Measurements from ENCODE around the gene ASB8.

ASB8 gene, protein sequence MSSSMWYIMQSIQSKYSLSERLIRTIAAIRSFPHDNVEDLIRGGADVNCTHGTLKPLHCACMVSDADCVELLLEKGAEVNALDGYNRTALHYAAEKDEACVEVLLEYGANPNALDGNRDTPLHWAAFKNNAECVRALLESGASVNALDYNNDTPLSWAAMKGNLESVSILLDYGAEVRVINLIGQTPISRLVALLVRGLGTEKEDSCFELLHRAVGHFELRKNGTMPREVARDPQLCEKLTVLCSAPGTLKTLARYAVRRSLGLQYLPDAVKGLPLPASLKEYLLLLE

DNA sequence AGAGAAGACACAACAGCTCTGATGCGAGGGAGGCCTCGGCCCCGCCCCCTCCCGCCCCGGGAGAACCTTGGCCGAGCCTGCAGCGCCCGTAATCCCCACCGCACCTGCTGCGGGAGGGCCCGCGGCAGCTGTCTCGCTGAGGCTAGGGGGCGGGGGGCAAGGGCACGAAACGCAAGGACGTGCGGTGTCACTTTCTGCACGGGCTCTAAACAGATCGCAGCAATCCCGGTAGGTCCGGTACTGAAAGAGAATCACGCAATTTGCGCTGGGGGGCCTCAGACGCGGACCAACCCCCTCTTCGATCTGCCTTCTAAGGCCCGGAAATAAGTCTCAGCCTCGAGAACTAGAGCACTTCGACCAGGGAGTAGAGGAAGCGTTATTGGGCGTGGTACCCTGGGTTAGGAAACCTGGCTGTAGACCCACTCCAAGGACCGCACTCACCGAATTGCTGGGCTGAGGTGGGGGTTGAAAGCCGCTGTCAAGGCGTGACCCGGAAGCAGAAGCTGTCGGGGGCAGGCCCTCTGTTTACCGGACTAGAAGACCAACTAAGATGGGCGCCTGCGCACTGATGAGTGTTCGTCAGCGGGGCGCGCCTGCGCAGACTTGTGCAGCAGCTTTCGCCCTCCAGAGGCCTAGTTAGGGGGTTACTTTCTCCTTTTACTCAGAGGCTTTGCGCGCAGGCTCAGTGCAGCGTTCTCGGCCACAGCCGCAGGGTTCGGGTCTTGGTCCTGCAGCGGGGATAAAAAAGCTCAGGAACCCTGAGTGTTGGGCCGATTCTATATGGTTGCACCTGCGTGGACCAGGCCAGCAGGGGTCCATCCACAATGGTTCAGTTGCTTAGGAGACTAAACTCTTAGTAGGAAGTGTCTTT lies at the start of gene ASB8:
Gene ASB8 (minus strand): TSS at position 498 of the 871 bp plus-strand sequence. CDS start 4,019 bp downstream, outside the sequence.
- peak; percentile 99 for DNase-seq

DNA sequence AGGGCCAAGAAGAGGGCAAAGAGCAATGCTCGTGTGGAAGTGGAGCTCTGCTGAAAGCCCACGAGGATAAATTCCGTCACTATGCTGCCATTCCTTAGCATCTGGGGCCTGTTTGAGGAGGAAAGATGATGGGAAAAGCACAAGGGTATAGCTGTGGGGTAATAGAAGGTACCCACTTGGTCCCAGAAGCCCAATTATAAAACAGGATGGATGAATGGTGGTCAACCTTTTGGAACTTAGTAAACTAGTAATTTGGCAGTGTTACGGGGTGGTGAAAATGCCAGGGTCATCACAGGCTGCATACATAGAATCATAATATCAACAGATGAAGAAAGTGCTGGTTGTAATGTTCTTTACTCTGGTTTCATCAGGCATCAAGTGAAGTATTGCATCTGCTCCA lies 45.9 kb upstream of the ASB8 start, which contains the start of gene OR10AD1:
Gene OR10AD1 (minus strand): TSS at position 101 of the 400 bp plus-strand sequence. CDS start 0 bp downstream, at position 101.
- no peak for DNase-seq

DNA sequence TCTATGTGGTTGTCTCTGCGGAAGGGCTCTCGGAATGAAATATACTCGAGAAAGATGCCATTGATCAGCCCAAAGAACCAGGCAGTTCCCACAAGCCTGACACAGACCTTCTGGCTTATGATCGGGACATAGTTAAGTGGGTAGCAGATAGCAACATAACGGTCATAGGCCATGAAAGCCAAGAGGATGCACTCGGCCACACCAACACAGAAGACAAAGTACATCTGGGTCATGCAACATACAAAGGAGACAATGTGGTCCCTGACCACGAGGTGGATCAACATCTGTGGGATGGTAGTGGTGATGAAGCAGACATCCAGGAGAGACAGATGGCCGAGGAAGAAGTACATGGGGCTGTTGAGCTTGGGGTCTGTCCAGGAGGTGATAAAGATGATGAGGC lies 45.5 kb upstream of the ASB8 start:
- DNase-seq: no peak

DNA sequence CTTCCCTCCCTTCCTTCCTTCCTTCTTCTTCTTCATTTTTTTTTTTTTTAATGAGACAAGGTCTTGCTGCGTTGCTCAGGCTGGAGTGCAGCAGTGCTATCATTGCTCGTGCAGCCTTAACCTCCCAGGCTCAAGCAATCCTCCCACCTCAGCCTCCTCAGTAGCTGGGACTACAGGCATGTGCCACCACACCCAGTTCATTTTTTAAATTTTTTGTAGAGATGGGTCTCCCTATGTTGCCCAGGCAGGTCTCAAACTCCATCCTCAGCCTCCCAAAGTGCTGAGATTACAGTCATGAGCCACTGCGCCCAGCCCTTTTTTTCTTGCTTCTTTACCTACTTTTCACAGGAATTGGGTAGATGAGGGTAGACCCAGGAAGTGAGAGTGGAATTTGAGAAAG lies 44.2 kb upstream of the ASB8 start:
- no peak for DNase-seq

DNA sequence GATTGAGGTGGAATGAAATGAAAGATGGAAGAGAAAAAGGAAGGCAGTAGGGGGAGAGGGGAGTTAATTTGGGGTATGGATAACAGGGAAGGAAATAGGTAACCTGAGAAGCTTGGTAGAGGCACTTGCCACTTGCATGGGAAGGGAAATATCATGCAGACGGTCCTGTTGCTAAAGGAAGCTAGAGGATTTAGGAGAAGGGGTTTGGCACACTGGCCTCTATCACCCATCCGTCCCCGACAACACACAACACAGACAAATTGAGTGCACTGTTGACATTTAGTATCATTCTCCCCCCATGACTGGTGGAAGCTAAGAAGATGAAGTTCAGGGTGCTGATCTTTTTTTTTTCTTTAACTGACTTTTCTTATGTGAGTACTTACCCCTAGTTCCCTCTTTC lies 43.8 kb upstream of the ASB8 start:
- no peak for DNase-seq

DNA sequence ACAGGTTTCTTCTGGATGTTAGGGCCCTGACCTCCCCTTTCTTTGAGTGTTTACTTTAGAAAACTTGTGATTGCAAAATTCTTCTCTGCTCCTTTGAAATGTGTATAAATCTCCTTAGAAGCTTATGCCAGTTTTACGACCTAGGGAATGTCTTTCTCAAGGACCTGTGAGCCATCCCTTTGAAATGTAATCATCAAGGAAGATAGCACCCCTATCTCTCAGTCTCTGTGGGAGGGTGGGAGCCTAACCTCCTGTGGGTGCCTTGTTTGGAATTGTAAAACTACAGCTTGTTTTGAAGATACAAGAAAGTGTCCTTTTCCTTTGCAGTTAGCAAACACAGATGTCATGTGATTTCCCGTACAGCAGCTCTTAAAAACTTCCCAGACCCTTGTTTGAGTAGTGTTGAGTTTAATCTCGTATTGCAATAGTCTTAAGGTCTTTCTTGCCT lies 42.5 kb upstream of the ASB8 start:
- no peak for DNase-seq

DNA sequence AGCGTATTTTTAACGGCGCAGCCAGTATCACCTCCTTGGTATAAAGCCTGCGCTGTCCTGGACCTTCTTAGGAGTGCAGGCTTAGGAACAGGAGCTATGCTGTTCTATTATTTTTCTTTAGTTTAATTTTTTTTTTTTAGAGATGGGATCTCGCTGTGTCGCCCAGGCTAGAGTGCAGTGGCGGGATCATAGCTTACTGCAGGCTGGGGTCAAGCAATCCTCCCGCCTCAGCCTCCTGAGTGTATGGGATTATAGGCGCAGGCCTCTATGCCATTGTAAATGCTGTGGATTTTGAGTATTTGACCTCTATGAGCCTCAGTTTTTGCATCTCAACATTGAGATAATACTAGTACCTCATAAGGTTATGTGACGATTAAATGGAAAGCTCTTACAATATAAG lies 41.7 kb upstream of the ASB8 start:
- no peak for DNase-seq

DNA sequence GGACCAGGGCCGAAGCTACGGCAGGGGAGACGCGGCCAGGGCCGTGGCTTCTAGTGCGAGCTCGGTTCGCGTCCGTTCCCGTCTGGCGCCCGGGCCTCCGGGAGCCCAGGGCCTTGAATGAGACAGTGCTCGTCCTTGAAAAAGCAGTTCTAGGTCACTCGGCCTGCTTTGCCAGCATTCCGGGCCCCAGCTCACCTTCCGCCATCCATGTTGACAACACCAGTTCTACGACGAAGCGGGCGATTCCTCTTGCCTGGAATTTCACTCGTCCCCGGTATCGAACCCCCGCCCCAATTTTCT lies 41.3 kb upstream of the ASB8 start:
- DNase-seq: peak; percentile 58

DNA sequence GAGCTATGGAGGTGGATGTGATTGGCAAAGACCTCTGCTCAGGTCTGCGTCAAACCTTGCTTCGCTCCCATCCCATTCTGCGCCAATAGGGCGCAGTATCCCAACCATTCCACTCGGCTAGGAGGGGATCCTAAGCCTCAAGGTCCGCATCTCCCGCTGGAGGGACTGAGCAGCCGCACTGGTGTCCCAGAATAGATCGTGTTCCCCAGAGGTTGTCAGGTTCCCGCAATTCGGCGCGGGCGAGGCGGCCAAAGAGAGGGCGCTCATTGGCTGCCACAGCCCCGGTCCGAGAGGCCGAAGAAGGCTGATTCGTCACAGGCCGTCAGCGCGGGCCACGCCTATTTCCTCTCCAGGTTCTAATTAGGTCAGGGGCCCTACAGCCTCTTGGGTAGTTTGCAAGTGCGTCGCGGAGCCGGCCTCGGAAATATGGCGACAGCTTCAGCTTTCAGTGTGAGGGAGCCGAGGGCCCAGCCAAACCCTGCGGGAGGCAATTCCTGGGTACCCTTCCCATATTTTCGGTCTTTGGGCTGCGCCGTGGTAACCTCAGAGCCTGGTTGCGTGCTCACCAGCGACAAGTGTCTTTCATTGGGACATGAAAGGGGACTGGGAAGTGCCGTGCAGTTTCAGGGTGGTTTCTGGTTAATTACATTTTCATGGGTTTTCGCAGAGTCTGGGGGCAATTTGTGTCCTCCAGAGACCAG lies 40.8 kb upstream of the ASB8 start:
- peak; percentile 97 for DNase-seq

DNA sequence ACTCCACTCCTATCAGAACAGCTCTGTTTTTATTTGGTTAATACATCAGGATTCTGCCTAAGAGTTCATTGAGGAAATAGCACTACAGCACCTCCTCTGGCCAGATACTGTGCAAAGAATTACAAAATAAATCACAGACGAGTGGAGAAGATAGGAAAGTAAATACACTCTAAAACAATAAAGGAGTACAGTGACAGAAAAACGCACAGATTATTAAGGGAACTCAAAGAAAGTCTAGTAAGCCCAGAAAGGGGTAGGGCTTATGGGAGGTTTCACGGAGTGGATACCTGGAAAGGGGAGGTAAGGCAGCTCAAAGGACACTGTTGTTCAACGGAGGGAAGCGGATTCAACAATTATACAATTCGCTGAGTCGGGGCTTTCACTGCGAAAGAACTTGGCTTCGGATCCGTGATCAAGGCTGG lies 40.2 kb upstream of the ASB8 start:
- DNase-seq: no peak

DNA sequence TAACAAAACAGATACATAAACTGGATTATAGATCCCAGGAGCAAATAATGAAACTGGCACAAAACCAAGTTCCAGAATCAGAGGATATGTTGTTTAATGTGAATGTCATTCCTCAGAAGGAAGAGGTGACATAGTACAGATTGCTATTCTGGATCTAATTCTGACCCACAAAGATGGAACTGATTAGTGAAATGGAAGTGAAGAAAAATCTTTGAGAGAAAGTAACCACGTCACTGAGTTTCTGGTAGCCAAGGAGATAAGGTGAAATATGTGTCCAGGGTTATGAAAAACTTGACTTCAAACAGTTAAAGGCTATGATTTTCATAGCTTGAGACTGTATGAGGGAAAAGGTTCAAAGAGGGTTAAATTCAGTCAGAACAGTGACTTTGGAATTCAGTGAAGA lies 37.5 kb upstream of the ASB8 start:
- no peak for DNase-seq

DNA sequence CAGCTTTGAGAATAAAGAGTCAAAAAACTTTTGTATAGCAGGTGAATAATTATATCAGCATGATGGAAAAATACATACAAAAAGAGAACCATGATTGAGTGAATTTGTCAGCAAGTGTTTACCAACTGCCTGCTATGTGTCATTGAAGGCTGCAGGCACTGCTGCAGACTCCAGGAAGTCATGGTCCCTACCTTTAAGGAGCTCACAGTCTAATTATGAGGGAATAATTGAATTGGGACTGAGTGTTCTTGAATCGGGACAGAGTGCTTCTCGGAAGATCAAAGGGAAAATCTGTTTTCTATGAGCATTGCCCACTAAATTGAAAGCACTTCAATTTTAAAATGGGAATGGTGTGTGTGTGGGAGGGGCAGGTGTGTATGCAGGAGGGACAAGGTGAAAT lies 36.3 kb upstream of the ASB8 start:
- DNase-seq: no peak

DNA sequence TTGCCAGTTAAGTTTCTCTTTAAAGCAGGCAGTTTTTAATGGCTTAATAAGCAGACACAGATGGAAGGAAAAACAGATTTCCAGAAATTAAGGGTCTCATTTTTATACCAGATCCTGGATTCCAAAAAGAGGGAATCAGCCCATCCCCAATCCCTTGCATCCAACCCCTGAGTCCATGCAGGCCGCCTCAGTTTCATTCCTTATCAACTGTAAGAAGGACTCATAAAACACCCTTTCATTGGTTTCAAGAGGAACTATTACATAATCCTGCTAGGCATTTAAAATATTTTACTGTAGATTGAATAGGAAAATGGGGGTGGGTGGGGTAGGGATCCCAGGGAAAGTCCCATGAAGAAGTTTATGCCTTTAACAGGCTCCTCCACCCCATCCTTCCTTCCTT lies 35.5 kb upstream of the ASB8 start:
- no peak for DNase-seq

DNA sequence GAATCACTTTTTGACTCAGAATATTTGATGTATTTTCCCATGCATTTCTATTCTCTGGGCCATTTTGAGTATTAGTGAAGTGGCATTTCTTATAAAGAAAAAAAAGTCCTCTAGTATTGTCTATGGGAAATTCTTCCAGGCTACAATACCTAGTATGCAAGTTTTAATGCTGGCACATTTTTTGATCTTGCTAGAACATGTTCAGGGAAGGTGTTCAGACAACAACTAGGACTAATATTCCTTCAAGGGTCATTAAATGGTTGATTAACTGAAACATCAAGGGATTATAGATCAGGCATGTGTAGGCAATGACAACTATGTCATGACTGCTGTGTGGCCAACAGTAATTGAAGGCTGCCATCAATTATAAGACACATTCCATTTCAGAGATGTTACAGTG lies 33.8 kb upstream of the ASB8 start:
- no peak for DNase-seq

DNA sequence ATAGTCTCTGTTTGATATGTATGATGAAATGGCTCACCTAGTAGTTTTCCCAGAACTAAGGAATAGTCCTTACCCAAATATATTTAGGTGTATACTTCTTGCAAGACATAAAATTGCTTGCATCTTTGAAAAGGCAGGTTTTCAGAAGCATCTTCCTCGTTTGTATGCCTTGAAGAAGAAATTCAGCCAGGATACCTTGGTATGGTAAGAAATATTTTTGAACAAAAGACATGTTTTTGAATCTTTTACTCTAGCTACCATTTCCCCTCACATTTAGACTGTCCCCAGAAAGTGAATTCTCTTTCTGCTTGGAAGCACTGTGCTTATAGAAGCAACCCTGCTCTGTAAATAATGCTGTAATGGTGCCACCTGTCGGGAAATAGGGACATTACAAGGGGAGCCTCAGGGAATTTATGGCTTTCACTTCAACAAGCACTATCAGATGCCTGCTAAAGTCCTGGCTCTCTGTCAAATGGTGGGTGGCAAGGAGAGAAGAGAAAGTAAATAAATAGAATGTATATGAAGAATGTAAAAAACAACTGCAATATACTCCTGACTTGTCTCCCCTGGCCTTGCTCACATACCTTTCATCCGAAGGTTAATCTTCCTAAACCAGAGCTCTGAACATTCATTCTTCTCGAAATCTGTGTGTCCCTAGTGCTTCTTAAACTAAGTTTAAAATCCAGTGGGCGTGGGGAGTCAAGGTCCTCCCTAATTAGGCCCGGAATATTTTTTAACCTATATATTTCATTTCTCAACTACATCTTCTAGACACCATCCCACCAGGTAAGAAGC lies 32.2 kb upstream of the ASB8 start:
- DNase-seq: peak; percentile 77

DNA sequence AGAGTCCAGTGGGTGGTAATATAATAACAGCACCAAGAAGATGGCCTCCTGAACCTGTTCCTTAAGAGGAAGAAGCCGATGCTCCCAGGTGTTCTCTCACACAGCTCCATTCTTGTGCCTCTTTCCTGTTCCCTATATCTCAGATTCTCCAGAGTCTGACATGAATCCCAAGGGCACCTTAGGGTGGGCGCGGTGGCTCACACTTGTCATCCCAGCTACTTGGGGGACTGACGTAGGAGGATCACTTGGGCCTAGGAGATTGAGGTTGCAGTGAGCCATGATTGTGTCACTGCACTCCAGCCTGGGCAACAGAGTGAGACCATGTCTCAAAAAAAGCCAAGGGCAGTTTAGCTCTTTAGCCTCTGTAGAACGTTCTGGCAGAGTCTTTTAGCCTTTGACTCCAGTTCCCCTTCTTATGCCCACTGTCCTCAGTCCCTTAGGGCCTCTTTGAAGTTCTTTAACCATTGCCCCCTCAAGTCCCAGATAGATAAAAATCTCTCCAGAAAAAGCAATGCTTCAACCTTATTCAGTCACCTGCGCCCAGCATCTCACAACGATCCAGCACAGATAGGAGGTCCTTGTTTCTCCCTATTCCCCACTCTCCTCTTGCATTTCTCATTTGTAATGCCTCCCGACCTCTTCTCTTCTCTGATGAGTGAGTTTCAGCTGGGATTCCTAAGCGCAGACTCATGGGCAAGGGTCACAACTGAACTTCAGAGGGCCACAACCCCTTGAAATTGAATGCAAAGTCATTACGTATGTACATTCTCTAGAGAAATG lies 30.8 kb upstream of the ASB8 start:
- no peak for DNase-seq

DNA sequence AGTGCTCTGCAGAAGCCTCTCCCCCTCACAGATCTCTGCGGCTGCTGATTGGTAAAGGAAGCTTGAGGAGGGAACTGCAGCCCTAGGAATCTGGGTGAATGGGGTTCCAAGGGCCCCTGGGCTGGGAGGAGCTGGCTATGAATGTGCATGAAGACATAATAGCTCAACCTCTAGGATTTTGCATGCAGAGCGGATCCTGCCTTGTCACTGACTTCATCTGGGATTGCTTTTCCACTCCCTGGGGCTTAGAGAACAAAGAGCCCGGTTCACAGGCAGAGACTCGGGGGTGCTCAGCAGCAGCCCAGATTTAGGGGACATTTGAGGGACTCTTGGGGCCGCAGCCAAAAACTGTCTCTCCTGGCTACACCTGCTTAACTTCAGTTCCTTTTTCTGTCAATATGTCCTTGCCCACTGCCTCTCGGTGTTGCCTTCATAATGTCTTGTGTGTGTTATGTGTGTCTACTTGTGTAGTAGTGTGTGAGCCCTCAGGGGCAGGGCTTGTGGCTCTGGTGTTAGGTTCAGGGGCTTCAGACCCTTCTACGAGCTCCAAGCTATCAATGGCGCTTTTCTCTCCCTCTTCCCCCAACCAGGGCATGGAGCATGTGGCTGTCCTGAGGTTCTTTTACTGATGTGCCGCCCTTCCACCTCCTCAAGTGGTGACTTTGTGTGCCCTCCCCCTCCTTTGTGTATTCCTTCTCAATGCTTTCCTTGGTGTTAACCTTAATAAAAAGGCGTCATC lies 28.0 kb upstream of the ASB8 start:
- DNase-seq: no peak

DNA sequence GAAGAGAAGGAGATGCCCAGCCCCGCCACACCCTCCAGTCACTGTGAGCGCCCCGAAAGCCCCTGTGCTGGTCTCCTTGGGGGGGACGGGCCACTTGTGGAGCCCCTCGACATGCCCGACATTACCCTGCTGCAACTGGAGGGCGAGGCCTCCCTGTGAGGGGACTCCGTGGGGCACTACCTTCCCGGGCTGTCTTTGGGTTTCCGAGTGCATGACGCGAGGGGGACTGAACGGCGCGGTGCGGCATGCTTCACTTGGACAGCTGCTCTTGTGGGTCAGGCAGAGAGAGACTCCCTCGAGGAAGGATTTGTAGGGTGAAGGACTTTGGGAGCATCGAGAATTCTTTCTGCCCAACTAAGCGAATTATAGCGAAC lies 27.2 kb upstream of the ASB8 start:
- peak; percentile 29 for DNase-seq

DNA sequence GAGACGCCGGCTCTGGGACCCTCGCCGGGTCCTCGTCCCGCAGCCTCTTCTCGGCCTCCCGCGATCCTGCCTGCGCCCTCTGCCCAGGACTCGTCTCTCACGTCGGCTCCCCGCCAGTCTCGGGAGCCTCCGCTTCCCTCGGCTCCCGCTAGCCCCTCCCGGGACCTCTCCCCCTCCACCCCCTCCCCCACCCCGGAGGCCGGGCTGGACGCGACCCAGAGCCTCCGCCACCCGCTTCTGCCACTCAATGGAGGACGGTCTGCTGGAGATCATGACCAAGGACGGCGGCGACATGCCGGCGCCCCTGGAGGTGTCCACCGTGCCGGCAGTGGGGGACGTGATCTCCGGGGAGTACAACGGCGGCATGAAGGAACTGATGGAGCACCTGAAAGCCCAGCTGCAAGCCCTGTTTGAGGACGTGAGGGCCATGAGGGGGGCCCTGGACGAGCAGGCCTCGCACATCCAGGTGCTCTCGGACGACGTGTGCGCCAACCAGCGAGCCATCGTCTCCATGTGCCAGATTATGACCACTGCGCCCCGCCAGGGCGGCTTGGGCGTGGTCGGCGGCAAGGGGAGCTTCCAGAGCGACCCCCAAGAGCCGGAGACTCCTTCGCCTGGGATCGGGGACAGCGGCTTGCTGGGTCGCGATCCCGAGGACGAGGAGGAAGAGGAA lies 26.7 kb upstream of the ASB8 start:
- peak; percentile 33 for DNase-seq

DNA sequence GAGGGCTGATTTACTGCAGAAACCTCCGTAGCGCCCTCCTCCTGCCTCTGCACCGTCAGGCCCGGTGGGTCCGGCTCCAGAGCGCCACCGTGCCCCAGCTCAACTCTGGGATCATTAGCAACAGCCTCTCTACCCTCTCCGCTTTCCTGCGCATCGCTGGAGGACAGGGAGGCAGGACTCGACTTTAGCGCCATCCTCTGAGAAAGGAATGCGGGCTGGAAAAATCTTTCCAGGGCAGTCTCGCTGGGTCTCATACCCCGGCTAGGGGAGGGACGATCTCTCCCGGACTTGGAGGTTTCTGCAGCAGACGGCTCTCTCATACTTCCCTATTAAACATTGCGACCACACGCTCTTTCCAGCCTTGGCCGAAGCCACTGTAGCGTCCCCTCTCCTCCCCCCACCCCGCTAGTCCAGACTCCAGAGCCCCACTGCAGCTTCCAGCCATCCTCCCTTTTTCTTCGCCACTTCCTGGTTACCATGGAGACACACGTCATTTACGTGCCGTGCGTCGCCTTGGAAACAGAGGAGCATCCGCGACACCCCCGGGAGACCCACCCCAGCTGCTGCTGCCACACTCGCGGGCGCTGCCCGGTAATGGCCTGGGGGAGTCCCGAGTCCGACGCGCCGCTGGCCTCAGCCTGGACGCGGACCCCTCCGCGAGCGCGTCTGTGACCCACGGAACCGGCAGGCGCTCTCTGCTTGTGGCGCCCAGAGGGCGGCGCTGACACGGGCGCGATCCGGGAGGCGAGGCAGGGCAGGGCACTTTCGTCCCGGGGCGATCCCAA lies 26.0 kb upstream of the ASB8 start, which contains the start of gene CCDC184:
Gene CCDC184 (plus strand): TSS at position 554 of the 785 bp plus-strand sequence. CDS start 479 bp downstream, outside the sequence.
- DNase-seq: peak; percentile 79
